GM21576 (cell line): ENCODE data around the gene PLPPR1.

ENCODE experiments used
- ATAC-seq: cut with Tn5 transposase; IDR thresholded peaks from one replicate; pipeline ENCODE4 v1.9.1; 2021; ENCODE audit warnings: mild to moderate bottlenecking, moderate library complexity; ENCODE audit not compliant: unreplicated experiment

PLPPR1 gene

GRCh38 chr9:101372327-101373118 lies 344.0 kb downstream of the PLPPR1 start:
- no peak for ATAC-seq
